OCI-LY7 (cell line): ENCODE measurements around the gene CLCN6.

ENCODE experiments used
- CTCF ChIP-seq: fragments of 200-600 bp; sonication (generic); conservative IDR thresholded peaks from 2 replicates; pipeline ENCODE4 v1.5.1; 2014; ENCODE audit warnings: mild to moderate bottlenecking, antibody characterized with exemption, low read length, moderate library complexity, mixed read lengths
- EZH2phosphoT487 ChIP-seq: fragments of 200-600 bp; sonication (generic); IDR thresholded peaks from 2 replicates; pipeline ENCODE4 v1.6.1; 2018; ENCODE audit warnings: low read depth, borderline replicate concordance, mild to moderate bottlenecking, mixed run types, antibody characterized with exemption, low read length, moderate library complexity, mixed read lengths

- TF ChIP-seq CTCF: no peak
- no peak for TF ChIP-seq EZH2phosphoT487
Observed at GRCh38 chr1:11804666-11805421, 1.1 kb upstream of the CLCN6 start.
